GM18858 (cell line): ENCODE measurements around the gene PCBP1.
A peak's percentile ranks its signal among the peaks of the same experiment; 100 is the strongest.
"Not testable (repeated sequence)": the region's sequence is repeated elsewhere in the genome, so short reads cannot be mapped to it uniquely, and the experiment has no call there.

Experiments used
- ATAC-seq: cut with Tn5 transposase; IDR thresholded peaks from one replicate; pipeline ENCODE4 v1.9.1; 2021; ENCODE audit not compliant: unreplicated experiment

Gene PCBP1

GRCh38 chr2:70080610-70081200, 6.6 kb upstream of the PCBP1 start:
- ATAC-seq, result no peak

GRCh38 chr2:70081221-70081620, 6.1 kb upstream of the PCBP1 start:
- no peak for ATAC-seq

- ATAC-seq, result peak; percentile 44
These were observed 3.7 kb upstream of the PCBP1 start for GRCh38 chr2:70083344-70084156.

GRCh38 chr2:70084973-70085710, 2.1 kb upstream of the PCBP1 start:
- ATAC-seq, result no peak

- no peak for ATAC-seq
These were observed 1.5 kb upstream of the PCBP1 start for GRCh38 chr2:70085711-70086277.

- peak; percentile 45 for ATAC-seq
These were observed 919 bp upstream of the PCBP1 start for GRCh38 chr2:70086278-70086837.

- no peak for ATAC-seq
These were observed 673 bp downstream of the PCBP1 start for GRCh38 chr2:70087702-70088597.

- ATAC-seq, result no peak
These were observed 1.4 kb downstream of the PCBP1 start for GRCh38 chr2:70088598-70089219.

- ATAC-seq, result no peak
These were observed 2.1 kb downstream of the PCBP1 start for GRCh38 chr2:70089220-70089982.

- no peak for ATAC-seq
These were observed 2.8 kb downstream of the PCBP1 start for GRCh38 chr2:70089983-70090525.

GRCh38 chr2:70090706-70091334, 3.5 kb downstream of the PCBP1 start:
- ATAC-seq, result no peak

GRCh38 chr2:70091364-70091763, 4.1 kb downstream of the PCBP1 start:
- ATAC-seq, result no peak

GRCh38 chr2:70091816-70092215, 4.5 kb downstream of the PCBP1 start:
- ATAC-seq, result no peak

GRCh38 chr2:70092576-70093243, 5.4 kb downstream of the PCBP1 start:
- ATAC-seq, result not testable (repeated sequence)

GRCh38 chr2:70094171-70094977, 7.1 kb downstream of the PCBP1 start:
- no peak for ATAC-seq

- peak; percentile 59 for ATAC-seq
These were observed 7.9 kb downstream of the PCBP1 start for GRCh38 chr2:70094978-70095719.
